HCT116 (cell line): Measurements from ENCODE around the gene HOTAIR. TPM values are rescaled to one million over a fixed set of nuclear protein-coding genes. Genes with fewer than 3 reads are reported as not detected.

Source experiments
- ATAC-seq: fragments of 200-7000 bp; cut with Tn5 transposase; 2 replicates; pipeline ENCODE4 v1.9.1; 2020; ENCODE audit warnings: mild to moderate bottlenecking, moderate library complexity
- BruUV-seq: library from RNA; stranded (reverse); fragments of 400-500 nt; replicated peaks from 2 replicates; lab custom pipeline; 2021; lab: Mats Ljungman, UMichigan
- CTCF ChIA-PET: fragments of 300-600 bp; sonication (Branson Sonifier 250); formaldehyde crosslinking; loops from one replicate; lab custom pipeline; 2021; ENCODE audit warnings: antibody characterized with exemption; lab: Charles Lee
- POLR2A ChIA-PET: fragments of 300-600, 350-600 bp; sonication (Branson Sonifier 250); formaldehyde crosslinking; loops from one replicate; lab custom pipeline; 2021; ENCODE audit warnings: antibody characterized with exemption; lab: Charles Lee
- RAD21 ChIA-PET, 2 experiments: fragments of 300-600 bp; sonication (Branson Sonifier 250); formaldehyde crosslinking; loops; one replicate each; lab custom pipeline; 2023; ENCODE audit warnings: low total read pairs in 2 of 2; ENCODE audit not compliant: uncharacterized antibody in 2 of 2, unreplicated experiment in 2 of 2, low non-redundant PET in 1 of 2; lab: Charles Lee
- DNase-seq: peaks from one replicate; pipeline ENCODE4 v3.0.0-alpha.2; 2010; ENCODE audit warnings: low read depth, low spot score
- H2AFZ ChIP-seq: fragments of 200-600 bp; shearing (Covaris generic), sonication (generic); 2 replicates; pipeline ENCODE4 v1.6.1; 2017; ENCODE audit warnings: low read depth, mixed run types, mixed read lengths, antibody characterized with exemption, low read length; ENCODE audit not compliant: poor library complexity, severe bottlenecking
- H3K27ac ChIP-seq: 2 replicates; pipeline ENCODE4 v1.5.1; 2012; ENCODE audit warnings: low read depth, low read length
- H3K27me3 ChIP-seq: fragments of 200-600 bp; sonication (generic); 2 replicates; pipeline ENCODE4 v1.6.1; 2016; ENCODE audit warnings: mixed run types, low read length, mixed read lengths; ENCODE audit not compliant: insufficient read depth
- H3K36me3 ChIP-seq, 2 experiments: fragments of 200-500 bp in 1 of 2; fragments of 200-600 bp in 1 of 2; sonication (Bioruptor generic) in 1 of 2; sonication (generic) in 1 of 2; 2 replicates each; pipeline versions ENCODE4 v1.5.1 to v1.6.1; 2014 to 2016; ENCODE audit warnings: low read length in 2 of 2, inconsistent platforms in 1 of 2, mixed read lengths in 1 of 2, mixed run types in 1 of 2; ENCODE audit not compliant: insufficient read depth in 2 of 2, control insufficient read depth in 1 of 2
- H3K4me1 ChIP-seq, 2 experiments: fragments of 200-600 bp in 1 of 2; sonication (generic) in 1 of 2; 2 replicates each; pipeline versions ENCODE4 v1.5.1 to v1.6.1; 2012 to 2017; ENCODE audit warnings: low read length in 2 of 2, inconsistent platforms in 1 of 2, mild to moderate bottlenecking in 1 of 2, mixed read lengths in 1 of 2, mixed run types in 1 of 2, moderate library complexity in 1 of 2; ENCODE audit not compliant: insufficient read depth in 2 of 2, control insufficient read depth in 1 of 2
- H3K4me2 ChIP-seq: fragments of 200-600 bp; sonication (generic); 2 replicates; pipeline ENCODE4 v1.6.1; 2017; ENCODE audit warnings: mixed run types, low read length, mixed read lengths
- H3K4me3 ChIP-seq, 2 experiments: fragments of 200-600 bp in 1 of 2; sonication (generic) in 1 of 2; replicated peaks in 1 of 2; 2 replicates each; pipeline ENCODE4 v1.5.1; 2011 to 2016; ENCODE audit warnings: low read length in 2 of 2, control low read depth in 1 of 2, low read depth in 1 of 2, mild to moderate bottlenecking in 1 of 2, mixed read lengths in 1 of 2, mixed run types in 1 of 2
- H3K79me2 ChIP-seq: fragments of 200-600 bp; sonication (generic); 2 replicates; pipeline ENCODE4 v1.6.1; 2017; ENCODE audit warnings: mild to moderate bottlenecking, mixed run types, low read length, moderate library complexity, mixed read lengths; ENCODE audit not compliant: insufficient read depth
- H3K9ac ChIP-seq: fragments of 200-600 bp; sonication (generic); 2 replicates; pipeline ENCODE4 v1.6.1; 2016; ENCODE audit warnings: low read length, mixed read lengths
- H3K9me2 ChIP-seq: fragments of 200-600 bp; sonication (generic), shearing (Covaris generic); 2 replicates; pipeline ENCODE4 v1.6.1; 2017; ENCODE audit warnings: mixed run types, mild to moderate bottlenecking, moderate library complexity; ENCODE audit not compliant: insufficient read depth
- H3K9me3 ChIP-seq, 2 experiments: fragments of 200-500 bp in 1 of 2; fragments of 200-600 bp in 1 of 2; sonication (Bioruptor generic) in 1 of 2; sonication (generic) in 1 of 2; 2 replicates each; pipeline ENCODE4 v1.6.1; 2014 to 2017; ENCODE audit warnings: low read length in 2 of 2, mixed read lengths in 2 of 2, inconsistent platforms in 1 of 2, low read depth in 1 of 2, mild to moderate bottlenecking in 1 of 2, mixed run types in 1 of 2, moderate library complexity in 1 of 2; ENCODE audit not compliant: control insufficient read depth in 1 of 2, insufficient read depth in 1 of 2
- H4K20me1 ChIP-seq: fragments of 200-600 bp; sonication (generic), shearing (Covaris generic); 2 replicates; pipeline ENCODE4 v1.6.1; 2017; ENCODE audit warnings: mixed run types, mild to moderate bottlenecking, moderate library complexity; ENCODE audit not compliant: insufficient read depth
- ATF3 ChIP-seq: IDR thresholded peaks from 2 replicates; pipeline ENCODE4 v1.6.1; 2012
- CBX3 ChIP-seq: IDR thresholded peaks from 2 replicates; pipeline ENCODE4 v1.6.1; 2012; ENCODE audit warnings: low read depth
- CEBPB ChIP-seq: IDR thresholded peaks from 2 replicates; pipeline ENCODE4 v1.6.1; 2012; ENCODE audit warnings: low read depth
- EGR1 ChIP-seq: IDR thresholded peaks from 2 replicates; pipeline ENCODE4 v1.6.1; 2012; ENCODE audit warnings: low read depth
- EZH2 ChIP-seq: fragments of 200-600 bp; sonication (generic); IDR thresholded peaks from 2 replicates; pipeline ENCODE4 v1.6.1; 2017; ENCODE audit warnings: antibody characterized with exemption, mixed run types
- EZH2phosphoT487 ChIP-seq: fragments of 200-600 bp; IDR thresholded peaks from 2 replicates; pipeline ENCODE4 v1.6.1; 2018; ENCODE audit warnings: antibody characterized with exemption, borderline replicate concordance
- FOSL1 ChIP-seq: IDR thresholded peaks from 2 replicates; pipeline ENCODE4 v1.6.1; 2012; ENCODE audit warnings: low read depth
- JUND ChIP-seq: IDR thresholded peaks from 2 replicates; pipeline ENCODE4 v1.6.1; 2012
- POLR2A ChIP-seq: IDR thresholded peaks from 2 replicates; pipeline ENCODE4 v1.7.0; 2011; ENCODE audit warnings: borderline replicate concordance; ENCODE audit not compliant: insufficient read depth, insufficient read length; ENCODE audit errors: extremely low read depth
- POLR2AphosphoS5 ChIP-seq: IDR thresholded peaks from 2 replicates; pipeline ENCODE4 v1.6.1; 2011; ENCODE audit warnings: mild to moderate bottlenecking, low read depth, low read length, moderate library complexity
- RAD21 ChIP-seq: IDR thresholded peaks from 2 replicates; pipeline ENCODE4 v1.6.1; 2012; ENCODE audit warnings: low read depth, mild to moderate bottlenecking
- SIN3A ChIP-seq: IDR thresholded peaks from 2 replicates; pipeline ENCODE4 v1.6.1; 2012; ENCODE audit warnings: low read depth
- SP1 ChIP-seq: IDR thresholded peaks from 2 replicates; pipeline ENCODE4 v1.6.1; 2012; ENCODE audit warnings: low read depth
- TCF7L2 ChIP-seq: IDR thresholded peaks from 2 replicates; pipeline ENCODE4 v1.7.0; 2011; ENCODE audit warnings: borderline replicate concordance, inconsistent platforms; ENCODE audit not compliant: insufficient read depth, insufficient read length; ENCODE audit errors: extremely low read depth
- ZFX ChIP-seq: fragments of 450-650 bp; IDR thresholded peaks from 2 replicates; pipeline ENCODE4 v1.6.1; 2017
- ZNF274 ChIP-seq: fragments of 200-500 bp; sonication (Bioruptor generic); IDR thresholded peaks from 2 replicates; pipeline ENCODE4 v1.6.1; 2014; ENCODE audit warnings: mild to moderate bottlenecking, low read depth, low read length, inconsistent platforms
- intact Hi-C: fragments of 100-400 bp; cut with micrococcal nuclease; formaldehyde crosslinking; loops from 2 replicates; pipeline ENCODE4 v1.10.0; 2022
- total RNA-seq: library from RNA; stranded (reverse); gene quantifications from one replicate; pipeline ENCODE4 v1.2.1, GENCODE V29; 2021; ENCODE audit not compliant: unreplicated experiment
- TF ChIP-seq, protein P1 (sequence below): IDR thresholded peaks from 2 replicates; pipeline ENCODE4 v1.6.1; 2012; ENCODE audit warnings: low read depth

HOTAIR gene
- total RNA-seq, 1 experiment from 2014 or later, result 0.25 TPM

DNA sequence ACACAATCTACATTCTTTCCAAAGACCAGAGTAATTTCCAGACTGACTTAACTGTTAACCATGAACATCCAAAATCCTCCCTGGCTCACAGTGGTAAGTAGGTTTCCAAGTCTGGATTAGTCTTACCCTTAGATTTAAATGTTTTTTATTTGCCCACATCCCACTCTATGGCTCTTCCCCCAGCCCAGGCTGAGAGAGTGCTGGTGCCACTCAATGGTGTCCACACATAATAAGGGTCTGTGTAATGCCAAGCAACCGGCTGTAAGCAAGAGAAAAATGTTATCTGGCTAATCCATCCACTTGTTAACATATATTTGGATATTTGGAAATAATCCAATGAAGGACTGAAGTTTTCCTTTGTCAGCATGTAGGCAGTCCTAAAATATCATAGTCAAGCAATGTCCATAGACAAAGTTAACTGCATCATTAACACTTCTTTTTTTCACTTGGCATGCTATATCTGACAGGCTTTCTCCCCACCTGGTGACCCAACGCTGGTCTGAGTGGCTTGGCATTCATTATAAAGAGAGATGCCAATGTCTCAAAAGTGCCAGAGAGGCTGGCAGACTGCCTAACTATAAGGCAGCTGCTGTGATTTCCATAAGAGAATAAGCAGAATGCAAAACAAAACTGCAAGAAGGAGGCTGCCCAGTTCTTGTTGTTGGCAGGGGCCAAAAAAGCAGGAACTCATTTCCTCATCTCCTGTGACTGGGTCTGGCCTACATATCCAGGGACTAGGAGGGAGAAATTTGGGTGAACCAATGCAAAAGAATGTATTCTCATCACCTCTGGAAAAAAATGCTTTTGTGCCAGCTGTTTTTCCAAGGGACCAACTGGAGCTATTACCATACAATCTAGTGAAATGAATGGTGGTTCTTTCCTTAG, 50.0 kb downstream of the HOTAIR start:
- no peaks in the 10 kb centered on the region for H3K4me1 ChIP-seq
- no peak for DNase-seq
- no peak overlapping the region for H2AFZ ChIP-seq
- no peak overlapping the region for H3K4me2 ChIP-seq
- H3K27ac ChIP-seq, result no peak overlapping the region
- no peaks in the 10 kb centered on the region for H3K79me2 ChIP-seq
- peaks cover 28% of the 10 kb centered on the region for H3K27me3 ChIP-seq
- H3K9me3 ChIP-seq, result no peaks in the 10 kb centered on the region
- no peaks in the 10 kb centered on the region for H3K9me2 ChIP-seq
- POLR2A ChIA-PET, result no interaction called here
- BruUV-seq, result no TSS peak
- no peak for ATAC-seq
- no peak overlapping the region for H3K9ac ChIP-seq
- intact Hi-C loops, result no loop called here
- H4K20me1 ChIP-seq, result no peaks in the 10 kb centered on the region
- TF ChIP-seq EGR1, result no peak
- H3K36me3 ChIP-seq, result no peaks in the 10 kb centered on the region
- CTCF ChIA-PET, result no interaction called here
- RAD21 ChIA-PET, result no interaction called here
- no peak overlapping the region for H3K4me3 ChIP-seq

DNA sequence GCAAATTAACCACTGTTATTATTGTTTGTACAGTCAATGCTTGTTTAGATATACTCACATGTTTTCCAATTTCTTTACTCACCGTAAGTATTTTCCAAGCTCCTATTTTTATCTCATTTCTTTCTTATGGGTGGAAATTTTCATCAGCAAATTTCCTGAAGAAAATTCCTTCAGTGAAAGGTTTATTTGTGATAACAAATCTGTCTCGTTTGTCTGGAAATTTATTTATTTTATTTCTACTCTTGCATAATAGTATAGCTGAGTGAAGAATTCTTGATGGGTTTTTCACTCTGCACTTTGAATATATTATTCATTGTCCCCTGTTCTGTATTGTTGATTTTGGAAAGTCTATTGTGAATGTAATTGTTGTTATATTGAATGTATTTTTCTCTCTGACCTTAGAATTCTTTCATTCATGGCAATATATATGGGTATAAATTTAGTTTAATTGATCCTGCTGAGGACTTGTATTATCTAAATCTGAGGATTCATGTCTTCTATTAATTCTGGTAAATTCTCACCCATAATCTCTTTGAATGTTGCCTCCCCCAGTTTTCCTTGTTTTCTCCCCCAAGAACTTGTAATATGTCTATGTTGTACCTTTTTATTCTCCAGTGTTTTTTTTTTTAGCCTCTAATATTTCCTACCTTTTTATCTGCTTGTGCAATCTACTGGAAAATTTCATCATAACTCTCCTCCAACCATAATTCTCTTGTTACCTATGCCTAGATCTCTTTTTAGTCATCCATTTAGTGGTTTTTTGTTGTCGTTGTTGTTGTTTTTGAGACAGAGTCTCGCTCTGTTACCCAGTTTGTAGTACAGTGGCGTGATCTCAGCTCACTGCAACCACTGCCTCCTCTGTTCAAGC, 57.7 kb downstream of the HOTAIR start:
- Histone ChIP-seq H3K79me2 (no peaks in the 10 kb centered on the region), H3K4me1 (no peaks in the 10 kb centered on the region), H3K27me3 (0 out of 2 replicates have a peak, but pooled peaks cover 3% of the 10 kb centered on the region), H3K4me2 (no peak overlapping the region), H3K9ac (no peak overlapping the region), H3K9me3 (no peaks in the 10 kb centered on the region), H3K4me3 (no peak overlapping the region), H2AFZ (no peak overlapping the region), H3K36me3 (no peaks in the 10 kb centered on the region), H4K20me1 (no peaks in the 10 kb centered on the region), H3K27ac (no peak overlapping the region), H3K9me2 (no peaks in the 10 kb centered on the region)
- BruUV-seq, result no TSS peak
- DNase-seq (no peak), ATAC-seq (no peak)
- POLR2A ChIA-PET, result no interaction called here
- CTCF ChIA-PET, result no interaction called here
- intact Hi-C loops, result no loop called here
- RAD21 ChIA-PET, result no interaction called here
- TF ChIP-seq SP1 (no peak), JUND (no peak), CBX3 (no peak), RAD21 (no peak), EZH2phosphoT487 (no peak), EZH2 (no peak), ZNF274 (no peak), POLR2AphosphoS5 (no peak), SIN3A (no peak), ZFX (no peak), EGR1 (no peak), POLR2A (no peak), CEBPB (no peak), ATF3 (no peak), FOSL1 (no peak), TCF7L2 (no peak)
- TF ChIP-seq, protein P1, sequence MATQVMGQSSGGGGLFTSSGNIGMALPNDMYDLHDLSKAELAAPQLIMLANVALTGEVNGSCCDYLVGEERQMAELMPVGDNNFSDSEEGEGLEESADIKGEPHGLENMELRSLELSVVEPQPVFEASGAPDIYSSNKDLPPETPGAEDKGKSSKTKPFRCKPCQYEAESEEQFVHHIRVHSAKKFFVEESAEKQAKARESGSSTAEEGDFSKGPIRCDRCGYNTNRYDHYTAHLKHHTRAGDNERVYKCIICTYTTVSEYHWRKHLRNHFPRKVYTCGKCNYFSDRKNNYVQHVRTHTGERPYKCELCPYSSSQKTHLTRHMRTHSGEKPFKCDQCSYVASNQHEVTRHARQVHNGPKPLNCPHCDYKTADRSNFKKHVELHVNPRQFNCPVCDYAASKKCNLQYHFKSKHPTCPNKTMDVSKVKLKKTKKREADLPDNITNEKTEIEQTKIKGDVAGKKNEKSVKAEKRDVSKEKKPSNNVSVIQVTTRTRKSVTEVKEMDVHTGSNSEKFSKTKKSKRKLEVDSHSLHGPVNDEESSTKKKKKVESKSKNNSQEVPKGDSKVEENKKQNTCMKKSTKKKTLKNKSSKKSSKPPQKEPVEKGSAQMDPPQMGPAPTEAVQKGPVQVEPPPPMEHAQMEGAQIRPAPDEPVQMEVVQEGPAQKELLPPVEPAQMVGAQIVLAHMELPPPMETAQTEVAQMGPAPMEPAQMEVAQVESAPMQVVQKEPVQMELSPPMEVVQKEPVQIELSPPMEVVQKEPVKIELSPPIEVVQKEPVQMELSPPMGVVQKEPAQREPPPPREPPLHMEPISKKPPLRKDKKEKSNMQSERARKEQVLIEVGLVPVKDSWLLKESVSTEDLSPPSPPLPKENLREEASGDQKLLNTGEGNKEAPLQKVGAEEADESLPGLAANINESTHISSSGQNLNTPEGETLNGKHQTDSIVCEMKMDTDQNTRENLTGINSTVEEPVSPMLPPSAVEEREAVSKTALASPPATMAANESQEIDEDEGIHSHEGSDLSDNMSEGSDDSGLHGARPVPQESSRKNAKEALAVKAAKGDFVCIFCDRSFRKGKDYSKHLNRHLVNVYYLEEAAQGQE, result no peak
